Stimulated activated CD8-positive, alpha-beta memory T cell treated with anti-CD3 and anti-CD28 coated beads, Interleukin-7, amount 100 ng/mL, for 24 hours (primary cell): Measurements from ENCODE around the gene LTC4S.
A peak's percentile ranks its signal among the peaks of the same experiment; 100 is the strongest.

ENCODE experiments used
- DNase-seq: peaks from one replicate; pipeline ENCODE4 v3.0.0-alpha.2; 2020; ENCODE audit warnings: low read depth

LTC4S gene

GRCh38 chr5:179812135-179812825 is 18.5 kb downstream of the LTC4S start:
- DNase-seq, result no peak

GRCh38 chr5:179812997-179813607 is 19.3 kb downstream of the LTC4S start:
- DNase-seq, result no peak

DNA sequence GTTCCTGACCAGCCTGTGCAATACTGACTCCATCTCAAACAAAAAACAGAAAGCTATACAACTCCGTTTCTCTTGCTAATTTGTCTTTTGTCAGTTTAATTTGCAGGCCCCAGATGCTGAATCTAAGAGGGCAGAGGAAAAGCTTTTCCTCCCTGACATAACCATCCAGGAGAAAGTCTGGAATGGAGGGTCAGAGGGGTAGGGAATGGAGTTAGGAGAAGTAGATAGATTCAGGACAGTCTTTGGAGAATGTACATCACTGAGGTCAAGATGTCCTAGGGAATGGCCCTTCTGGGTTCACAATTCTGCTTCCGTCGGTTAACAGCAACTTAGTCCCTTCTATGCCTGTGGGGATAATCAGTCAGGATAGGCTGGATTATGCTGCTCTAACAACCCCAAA is 20.3 kb downstream of the LTC4S start:
- DNase-seq, result no peak

DNA sequence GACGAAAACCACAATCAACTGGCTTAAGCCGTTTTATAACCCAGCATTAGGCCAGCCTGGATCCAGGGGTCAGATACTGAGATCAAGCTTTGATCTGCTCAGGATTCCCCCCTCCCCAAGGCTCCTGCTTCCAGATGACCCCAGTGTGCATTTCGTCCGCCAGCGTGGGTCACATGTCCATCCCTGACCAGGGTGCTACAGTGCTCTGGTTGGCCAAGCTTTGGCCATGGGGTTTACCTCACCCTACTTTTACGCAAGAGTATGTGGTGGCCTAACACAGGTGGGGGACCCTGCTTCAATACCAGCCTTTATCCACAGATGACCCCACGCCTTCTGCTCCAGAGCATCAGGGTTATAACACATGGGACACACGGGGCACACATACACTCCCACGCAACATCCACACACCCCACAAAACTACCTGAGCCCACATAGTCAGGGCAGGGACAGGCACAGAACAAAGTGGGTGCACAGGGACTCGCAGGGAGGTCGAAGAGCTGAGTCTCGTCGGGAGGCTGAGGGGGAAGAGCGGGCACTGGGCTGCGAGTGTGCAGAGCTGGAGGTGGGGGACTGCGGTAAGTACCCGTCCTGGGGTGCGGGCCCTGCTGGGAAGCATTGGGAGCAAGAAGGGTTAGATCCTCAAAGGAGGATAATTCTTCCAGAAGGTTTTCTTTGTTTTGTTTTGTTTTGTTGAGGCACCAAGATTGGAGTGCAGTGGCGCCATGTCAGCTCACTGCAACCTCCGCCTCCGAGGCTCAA is 21.9 kb downstream of the LTC4S start:
- DNase-seq, result no peak

GRCh38 chr5:179816401-179816795 is 22.6 kb downstream of the LTC4S start:
- DNase-seq, result no peak

- DNase-seq, result no peak
Observed at GRCh38 chr5:179816796-179817469, 23.1 kb downstream of the LTC4S start.

GRCh38 chr5:179817470-179817840 is 23.7 kb downstream of the LTC4S start:
- DNase-seq, result no peak

DNA sequence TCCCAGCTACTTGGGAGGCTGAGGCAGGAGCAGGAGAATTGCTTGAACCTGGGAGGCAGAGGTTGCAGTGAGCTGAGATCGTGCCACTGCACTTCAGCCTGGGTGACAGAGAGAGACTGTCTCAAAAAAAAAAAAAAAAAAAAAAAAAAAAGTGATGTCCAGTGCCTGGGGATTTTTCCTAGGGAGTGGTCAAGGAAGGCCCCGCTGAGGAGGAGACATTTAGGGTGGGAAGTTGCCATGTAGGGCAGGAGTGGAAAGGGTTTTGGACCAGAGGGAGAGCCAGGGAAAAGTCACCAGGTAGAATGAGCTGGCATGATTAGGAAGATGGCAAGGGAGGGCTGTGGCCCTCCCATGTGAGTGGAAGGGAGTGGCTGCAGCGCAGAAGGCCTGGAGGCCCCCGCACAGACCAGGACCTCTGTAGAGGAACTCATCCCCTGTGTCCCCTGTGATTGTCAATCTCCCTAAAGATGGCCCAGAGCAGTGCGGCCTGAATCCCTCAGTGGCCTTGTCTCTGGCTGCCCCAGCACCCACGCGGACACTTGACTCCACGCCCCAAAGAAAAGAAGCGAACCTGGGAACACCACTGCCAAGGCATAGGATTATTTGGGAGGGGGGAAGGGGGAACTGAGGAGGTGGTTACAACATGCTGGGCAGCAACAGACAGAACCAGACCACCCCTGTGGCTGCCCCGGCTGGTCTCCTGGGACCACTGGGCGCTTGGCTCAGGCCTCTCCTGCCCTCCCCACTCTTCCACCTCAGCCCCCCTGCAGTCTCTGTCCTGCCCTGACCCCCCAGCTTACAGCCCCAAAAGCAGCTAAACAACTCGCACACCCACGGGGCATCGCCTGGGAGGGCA is 24.3 kb downstream of the LTC4S start:
- DNase-seq, result no peak

- peak; percentile 70 for DNase-seq
Observed at GRCh38 chr5:179818746-179819295, 25.0 kb downstream of the LTC4S start.

GRCh38 chr5:179819296-179820126 is 25.7 kb downstream of the LTC4S start:
- no peak for DNase-seq

GRCh38 chr5:179820127-179820482 is 26.3 kb downstream of the LTC4S start:
- DNase-seq, result no peak

GRCh38 chr5:179820483-179821297 is 26.9 kb downstream of the LTC4S start, which contains the start of gene SQSTM1:
Gene SQSTM1, plus strand, starts transcription at chr5:179820905. Its CDS starts 32 bp downstream, at chr5:179820937.
- peak; percentile 58 for DNase-seq

- DNase-seq, result peak; percentile 73
Observed at GRCh38 chr5:179821298-179822058, 27.7 kb downstream of the LTC4S start.

GRCh38 chr5:179822059-179822432 is 28.3 kb downstream of the LTC4S start:
- DNase-seq, result no peak

GRCh38 chr5:179822444-179822990 is 28.7 kb downstream of the LTC4S start:
- no peak for DNase-seq

DNA sequence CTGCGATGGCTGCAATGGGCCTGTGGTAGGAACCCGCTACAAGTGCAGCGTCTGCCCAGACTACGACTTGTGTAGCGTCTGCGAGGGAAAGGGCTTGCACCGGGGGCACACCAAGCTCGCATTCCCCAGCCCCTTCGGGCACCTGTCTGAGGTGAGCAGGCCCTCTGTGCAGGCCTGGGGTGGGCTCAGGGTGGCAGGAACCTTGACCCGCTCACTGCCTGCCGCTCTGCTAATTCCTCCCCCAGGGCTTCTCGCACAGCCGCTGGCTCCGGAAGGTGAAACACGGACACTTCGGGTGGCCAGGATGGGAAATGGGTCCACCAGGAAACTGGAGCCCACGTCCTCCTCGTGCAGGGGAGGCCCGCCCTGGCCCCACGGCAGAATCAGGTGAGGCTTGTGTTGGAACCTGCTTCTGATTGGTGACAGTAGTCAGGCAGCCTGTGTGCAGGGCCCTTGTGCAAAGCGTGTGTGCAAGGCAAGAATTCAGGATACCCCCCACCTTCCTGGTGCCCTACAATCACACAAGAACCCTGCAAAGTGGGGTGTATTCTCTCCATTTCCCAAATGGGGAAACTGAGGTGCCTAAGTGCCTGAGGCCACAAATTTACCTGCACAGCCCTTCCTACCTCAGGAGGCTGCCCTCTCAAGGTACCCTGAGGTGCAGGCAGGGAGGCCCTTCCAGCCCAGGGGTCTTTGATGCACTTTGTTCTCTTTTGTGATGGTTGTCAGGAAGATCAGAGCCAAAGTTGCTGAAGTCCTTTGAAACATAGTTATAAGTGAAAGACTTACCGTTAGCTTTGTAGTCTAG is 30.4 kb downstream of the LTC4S start:
- DNase-seq, result no peak

DNA sequence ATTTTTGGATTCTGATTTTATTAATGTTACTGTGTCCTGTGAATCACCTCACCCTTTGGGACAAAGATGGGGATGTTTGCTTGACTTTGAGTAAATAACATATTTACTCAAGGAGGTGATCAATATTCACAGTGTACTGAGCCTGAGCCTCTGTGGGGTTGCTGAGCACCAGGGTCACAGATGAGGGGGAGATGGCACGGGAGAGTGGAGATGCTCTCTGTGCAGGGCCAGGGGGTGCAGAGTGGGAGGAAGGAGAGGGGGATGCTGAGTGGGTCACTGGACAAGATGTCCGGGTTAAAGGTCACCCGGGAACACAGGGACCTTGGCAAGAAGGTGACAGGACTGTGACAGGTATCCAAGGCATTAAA is 30.9 kb downstream of the LTC4S start:
- no peak for DNase-seq

GRCh38 chr5:179825655-179826182 is 31.9 kb downstream of the LTC4S start:
- no peak for DNase-seq
